GM19372 (cell line): ENCODE results near the gene EIF4EBP2.

ENCODE experiments used
- ATAC-seq: cut with Tn5 transposase; IDR thresholded peaks from one replicate; pipeline ENCODE4 v1.9.1; 2021; ENCODE audit warnings: mild to moderate bottlenecking, low read depth, moderate library complexity; ENCODE audit not compliant: unreplicated experiment

The EIF4EBP2 gene

DNA sequence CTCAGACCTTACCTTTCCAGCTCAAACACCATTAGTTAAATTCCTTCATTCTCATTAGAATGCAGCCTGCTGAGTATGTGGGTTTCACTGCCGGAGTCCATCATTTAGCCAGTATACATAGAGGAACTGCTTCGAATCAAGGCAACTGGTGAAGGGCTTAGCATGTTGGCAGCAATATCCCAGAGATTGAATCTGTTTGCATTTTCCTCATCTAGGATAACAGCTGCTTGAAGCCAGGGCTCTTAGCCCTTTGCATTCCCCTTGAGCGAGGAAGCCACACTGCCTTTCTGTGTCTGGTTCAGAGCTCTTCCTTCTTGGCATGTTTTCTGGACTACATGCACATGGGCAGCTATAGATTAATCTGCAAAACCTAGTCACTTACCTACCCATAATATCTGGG is 22.9 kb downstream of the EIF4EBP2 start:
- ATAC-seq, result no peak

DNA sequence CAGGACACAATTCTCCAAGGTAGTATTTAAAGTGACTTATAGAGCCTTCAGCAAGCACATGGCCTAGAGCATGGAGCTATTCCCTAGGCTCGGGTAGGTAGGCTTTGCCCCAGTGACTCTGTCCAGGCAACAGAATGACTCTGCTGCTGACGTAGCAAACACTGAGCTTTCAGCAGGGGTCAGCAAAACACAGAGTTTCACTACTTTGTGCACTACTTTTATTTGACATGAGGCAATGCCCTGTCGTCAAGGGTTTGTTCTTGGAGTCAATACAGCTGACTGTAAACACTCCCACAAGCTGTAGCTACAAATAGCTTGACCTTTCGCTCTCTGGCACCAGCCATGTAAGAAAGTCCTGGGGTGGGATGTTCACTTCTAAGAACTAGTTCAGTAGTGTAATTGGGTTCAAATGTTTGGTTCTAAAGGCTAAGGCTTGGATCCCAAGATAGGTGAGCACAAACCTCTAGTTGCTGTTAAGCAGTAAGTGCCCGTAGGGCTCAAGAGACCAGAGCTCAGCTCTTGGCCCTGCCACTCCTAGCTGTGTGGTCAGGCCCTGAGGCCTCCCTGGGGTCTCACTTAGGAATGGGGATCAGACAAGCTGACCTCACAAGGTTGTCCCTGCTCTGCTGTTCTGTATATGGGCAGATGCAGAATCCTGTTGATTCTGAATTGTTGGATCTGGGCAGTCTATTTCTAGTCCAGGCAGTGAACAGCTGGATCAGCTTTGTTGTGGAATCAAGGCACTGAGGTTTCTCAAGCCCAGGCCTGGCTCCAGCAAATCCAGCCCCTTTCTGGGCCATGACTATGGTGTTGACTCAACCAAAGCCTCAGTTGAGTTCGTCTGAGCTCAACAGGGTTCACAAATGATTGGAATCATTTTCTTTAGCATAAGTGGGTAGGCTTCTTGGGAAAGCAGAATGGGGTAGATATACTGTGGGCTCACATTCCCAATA is 26.8 kb downstream of the EIF4EBP2 start:
- no peak for ATAC-seq

DNA sequence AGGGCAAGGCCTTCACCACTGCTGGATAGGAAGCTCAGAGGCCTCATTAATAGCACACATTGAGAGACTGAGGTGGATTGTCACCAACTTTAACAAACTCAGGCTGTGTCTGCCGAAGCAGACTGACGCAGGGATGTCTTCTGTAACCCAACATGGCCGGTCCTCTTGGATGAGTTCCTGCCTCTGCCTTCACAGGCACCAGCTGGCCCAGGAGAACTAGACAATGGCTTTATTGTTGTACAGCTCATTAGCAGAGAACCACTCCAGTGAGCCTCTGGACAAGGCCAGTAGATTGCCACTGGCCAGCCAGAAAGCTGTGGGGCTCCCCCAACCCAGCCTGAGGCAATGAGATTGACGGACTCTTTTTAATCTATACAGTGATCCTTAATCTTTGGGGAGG is 28.2 kb downstream of the EIF4EBP2 start:
- ATAC-seq, result no peak

DNA sequence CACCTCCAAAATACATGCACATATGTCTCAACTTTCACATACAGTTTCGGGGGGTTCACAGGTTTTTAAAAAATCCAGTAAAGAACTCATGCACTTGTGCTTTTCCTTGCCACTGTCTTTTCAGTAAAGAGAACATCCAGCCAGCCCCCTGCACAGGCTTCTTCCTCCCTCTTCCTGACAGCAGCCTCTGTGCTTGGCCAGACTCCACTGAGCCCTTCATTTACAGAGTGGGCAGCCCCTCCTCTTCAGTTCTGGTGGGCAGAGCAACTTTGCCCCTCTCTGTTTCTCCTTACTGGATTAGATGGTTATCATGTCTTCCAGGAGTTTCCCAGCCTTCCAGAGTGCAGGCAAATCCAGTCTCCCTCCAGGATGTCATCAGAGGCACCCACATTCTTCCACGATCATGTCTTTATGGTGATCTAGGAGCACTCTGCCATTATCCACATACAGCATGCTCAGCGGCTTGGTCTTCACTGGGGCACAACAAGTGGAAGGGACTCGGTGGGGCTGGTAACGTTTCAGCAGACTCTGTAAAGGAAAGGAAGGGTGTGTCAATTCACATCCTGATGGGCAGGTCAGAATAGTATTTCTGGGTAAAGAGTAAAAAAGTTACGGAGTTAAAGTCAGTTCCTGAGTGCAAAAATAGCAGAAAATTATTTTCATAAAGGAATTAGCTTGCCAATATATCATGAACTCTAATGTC is 28.8 kb downstream of the EIF4EBP2 start:
- ATAC-seq, result no peak

DNA sequence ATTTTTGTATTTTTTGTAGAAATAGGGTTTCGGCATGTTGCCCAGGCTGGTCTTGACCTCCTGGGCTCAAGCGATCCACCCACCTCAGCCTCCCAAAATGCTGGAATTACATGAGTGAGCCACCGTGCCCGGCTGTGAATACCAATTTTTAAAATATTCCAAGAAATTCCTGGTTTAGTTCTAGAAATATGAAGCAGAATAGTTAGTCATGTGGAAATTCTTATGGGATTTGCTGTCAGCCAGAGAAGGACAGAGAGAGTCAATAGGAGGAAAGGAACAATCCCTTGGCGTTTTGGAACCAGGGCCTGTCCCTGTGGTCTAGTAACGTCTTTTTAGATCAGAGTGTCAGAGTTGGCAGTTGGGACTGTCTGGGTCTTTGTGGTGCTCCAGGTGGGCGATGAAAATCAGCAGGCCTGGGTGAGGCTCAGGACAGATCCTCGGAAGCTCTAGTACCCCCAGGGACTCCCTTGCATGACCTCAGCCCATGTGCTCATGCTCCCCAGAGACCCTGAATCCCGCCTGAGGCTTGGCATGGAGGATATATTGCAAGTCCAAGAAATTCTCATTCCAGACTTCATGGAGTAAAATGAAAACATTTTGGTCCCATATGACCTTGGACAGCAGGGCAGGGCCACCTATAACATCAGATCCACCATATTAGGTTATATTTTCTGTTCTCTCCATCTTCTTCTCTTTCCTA is 29.8 kb downstream of the EIF4EBP2 start:
- ATAC-seq, result no peak

DNA sequence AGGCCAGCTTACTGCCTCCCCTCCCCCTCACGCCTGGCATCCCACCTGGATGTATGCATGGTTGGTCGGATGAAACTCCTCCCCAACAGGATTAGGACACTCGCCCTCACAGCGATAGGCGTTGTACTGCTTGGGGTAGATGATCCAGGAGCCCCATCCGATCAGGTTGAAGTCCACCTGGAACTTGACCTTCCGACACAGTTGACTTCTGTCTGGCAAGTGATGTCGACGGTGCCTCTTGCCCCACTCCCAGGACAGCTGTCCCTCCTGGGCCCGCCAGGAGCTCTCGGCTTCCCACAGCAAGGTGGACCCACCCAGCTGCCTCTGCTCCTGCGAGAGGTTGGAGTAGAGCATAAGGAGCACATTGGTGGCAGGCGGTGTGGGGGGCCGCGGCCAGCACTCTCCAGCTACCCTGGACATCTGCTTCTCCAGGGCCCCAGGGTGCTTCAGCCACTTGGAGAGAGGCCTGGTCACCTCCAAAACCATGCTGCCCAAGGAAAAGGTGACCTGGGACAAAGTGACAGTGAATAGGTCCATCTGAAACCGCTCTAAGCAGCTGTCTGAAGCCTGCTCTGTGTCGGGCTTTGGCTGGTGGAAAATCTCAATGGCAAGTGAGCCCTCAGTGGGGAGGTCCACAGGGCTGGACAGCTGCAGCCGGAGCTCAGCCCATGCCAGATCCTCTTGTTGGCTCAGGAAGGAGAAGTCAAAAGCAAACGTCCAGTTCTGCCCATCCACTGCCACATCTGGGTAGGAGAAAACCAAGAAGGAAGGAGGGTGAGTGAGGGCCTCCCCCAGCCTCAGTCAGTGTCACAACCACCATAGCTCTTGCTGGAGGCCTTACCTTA is 31.5 kb downstream of the EIF4EBP2 start:
- ATAC-seq, result no peak

DNA sequence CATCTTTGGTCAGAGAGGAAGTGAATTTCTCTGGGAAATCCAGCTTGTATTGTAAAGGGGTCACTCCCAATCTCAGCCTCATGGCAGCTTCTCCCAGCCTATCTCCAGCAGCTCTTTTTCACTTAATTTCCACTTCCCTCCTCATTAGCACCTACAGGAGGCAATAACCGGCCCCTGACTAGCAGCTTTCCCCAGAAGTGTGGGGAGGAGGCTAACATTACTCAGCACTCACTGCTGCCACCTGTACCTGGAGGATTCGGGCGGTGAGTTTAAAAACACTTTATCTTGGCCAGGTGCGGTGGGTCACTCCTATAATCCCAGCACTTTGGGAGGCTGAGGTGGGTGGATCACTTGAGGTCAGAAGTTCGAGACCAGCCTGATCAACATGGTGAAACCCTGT is 33.8 kb downstream of the EIF4EBP2 start:
- ATAC-seq, result no peak

DNA sequence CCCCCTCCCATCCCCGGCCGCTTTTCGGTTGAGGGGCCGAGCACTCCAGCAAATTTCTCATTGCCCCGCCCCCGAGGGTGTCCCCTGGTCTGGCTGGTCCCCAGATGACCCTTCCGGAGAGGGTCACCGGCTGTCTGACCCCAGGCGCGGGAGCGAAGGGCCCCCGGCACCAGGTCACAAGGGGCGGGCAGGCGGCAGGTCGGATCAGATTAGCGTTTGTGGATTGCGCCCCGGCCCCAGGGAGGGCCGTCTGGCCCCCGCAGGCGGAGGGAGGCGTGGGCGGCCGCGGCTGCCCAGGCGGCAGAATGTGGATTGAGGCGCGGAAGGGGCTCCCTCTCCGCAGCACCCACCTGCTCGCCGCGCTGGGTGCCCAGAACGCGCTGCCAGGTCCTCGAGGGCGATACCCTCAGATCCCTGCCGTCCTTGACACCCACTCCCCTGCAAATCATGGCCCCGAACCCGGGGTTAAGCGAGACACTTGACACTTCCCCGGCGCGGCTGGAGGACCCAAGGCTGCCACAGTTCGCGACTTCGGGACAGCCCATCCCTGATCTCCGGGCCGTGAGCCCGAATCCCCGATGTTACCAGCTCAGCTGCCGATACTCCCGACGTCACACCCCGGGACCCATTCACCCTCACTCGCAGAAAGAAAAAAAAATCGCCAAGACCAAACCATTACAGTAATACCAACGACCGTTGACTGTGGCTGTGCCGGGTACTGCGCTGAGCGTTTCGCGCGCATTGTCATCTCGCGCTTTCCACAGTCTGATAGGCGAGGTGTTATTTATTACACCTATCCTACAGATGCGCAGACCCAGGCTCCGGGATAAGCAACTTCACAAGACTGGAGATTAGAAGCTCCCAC is 36.6 kb downstream of the EIF4EBP2 start:
- no peak for ATAC-seq

DNA sequence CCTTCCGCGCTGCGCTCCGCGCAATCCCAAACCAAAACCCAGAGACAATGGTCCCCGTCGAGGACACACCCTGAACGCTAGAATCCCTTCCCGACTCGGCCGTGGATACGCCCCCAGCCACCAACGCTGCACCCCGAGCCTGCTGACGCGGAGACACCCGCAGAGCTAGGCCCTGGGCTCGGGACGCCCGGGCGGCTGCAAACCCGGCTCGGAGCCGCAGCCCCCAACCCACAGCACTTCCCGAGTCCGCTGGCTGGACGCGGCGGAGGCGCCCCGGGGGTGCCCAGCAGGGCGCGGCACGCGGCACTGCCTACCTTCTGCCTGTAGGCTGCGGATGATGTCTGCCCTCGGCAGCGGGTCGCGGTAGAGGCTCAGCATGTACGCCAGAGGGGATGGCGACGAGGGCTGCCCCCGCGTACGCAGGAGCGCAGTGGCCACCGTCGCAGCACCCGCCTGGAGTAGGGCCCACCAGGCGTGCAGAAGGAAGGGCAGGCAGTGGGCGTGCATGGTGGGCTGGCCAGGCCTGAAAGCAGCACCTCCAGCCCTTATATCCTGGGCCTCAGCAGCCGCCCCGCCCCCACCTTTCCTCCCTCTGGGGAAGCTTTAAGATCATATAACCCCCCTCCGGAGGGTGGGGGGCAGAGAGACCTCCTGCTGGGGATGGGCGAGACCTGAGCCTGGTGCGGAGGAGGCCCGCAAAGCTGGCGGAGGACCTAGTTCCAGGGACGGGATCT is 37.4 kb downstream of the EIF4EBP2 start, which contains the start of gene NODAL:
Gene NODAL (minus strand): TSS at position 521 of the 734 bp plus-strand sequence. CDS start 14 bp downstream, at position 507.
- no peak for ATAC-seq

DNA sequence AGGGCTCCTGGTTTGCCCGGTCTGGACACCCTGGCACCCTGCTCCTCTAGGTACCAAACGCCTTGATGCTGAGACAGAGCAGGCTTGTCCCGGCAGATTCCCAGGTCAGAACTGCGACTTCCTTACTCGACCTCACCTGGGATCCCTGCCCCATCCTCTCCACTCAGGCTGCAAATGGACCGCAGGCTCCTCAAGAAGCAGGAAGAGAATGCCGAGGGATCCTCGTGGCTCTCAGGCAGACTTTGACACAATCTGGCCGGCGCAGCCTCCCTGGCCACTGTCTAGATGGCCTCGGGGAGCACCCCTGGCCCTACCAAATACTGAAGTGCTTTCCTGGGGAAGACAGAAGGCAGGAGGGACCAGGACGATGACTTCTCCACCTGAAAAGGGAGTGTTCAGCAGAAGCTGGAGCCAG is 38.0 kb downstream of the EIF4EBP2 start:
- ATAC-seq, result no peak

DNA sequence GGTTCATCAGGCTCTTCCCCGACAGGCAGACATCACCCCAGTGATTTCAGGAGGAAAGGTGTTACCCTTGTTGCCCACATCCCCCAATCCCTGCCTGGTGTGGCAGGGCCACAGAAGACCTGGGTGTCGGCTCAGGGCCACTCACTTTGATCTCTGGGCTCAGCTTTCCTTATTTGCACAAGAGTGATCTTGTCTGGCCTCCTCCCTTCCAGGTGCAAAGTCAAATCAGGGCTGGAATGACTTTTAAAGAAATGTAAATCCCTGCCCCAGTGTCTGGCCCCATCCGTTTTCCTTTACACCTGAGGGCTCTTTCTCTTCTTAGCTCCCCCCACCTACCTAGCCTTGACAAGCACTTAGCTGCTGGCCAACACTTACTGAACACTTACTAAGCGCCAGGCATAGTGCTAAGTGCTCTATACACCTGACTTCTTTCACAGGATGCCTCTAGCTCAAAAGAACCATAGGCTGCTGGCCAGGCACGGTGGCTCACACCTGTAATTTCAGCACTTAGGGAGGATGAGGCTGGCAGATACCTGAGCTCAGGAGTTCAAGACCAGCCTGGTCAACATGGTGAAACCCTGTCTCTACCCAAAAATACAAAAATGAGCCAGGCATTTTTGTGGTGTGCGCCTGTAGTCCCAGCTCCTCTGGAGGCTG is 38.5 kb downstream of the EIF4EBP2 start:
- no peak for ATAC-seq

DNA sequence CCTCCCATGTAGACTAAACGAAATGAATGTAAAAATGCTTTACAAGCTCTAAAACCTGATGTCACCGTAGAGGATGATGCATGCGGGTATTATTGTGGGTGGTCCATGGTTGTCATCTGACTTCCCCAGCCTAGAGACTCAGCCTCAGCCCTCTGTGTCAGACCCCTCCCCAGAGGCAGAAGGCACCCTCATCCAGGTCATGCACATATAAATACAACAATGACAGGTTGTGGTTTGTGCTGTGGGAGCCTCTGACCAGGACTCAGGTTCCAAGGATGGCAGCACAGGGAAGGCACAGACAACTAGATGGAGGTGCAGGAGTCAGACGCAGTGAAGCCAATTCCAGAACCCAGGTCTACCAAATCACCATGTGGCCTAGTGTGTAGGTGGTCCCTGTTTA is 40.8 kb downstream of the EIF4EBP2 start:
- no peak for ATAC-seq

DNA sequence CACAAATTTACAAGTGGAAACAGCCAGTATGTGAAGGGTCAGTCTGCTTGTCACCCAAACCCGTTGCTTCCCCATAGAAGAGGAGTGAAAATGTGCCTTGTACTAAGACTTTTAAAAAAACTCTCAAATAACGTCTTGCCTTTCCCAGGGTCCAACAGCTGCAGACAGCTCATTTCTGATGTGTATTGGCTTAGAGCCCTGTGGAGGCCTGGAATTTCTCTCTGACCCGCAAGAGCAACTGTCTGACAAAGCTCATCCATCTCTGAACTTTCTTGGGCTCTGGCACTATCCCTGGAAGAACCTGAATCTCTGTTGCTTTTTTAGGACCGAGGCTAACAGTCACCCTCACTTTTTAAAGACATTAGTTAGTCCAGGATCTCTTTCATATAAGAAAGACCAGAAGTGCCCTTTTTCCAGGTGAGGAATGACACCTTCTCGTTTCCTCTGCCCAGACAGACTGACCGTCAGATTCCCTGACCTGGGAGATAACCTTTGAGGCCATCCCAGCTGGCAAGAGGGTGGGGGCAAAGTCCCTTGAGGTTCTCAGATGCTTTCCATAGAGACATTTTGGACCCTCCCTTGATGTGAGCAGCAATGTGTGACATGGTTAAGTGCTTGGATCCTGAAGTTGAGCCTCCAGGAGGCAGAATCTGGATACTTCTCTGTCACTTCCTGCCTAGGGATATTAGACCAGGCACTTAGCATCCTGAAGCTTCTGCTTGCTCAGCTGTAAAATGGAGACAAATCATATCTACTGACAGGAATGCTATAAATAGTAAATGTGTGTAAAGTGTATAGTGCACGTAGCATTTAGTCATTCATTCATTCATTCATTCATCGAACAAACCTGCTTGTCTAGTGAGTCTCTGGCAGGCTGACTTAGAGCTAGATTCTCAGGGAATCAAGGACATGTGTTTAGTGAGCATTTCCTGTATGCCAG is 42.0 kb downstream of the EIF4EBP2 start:
- no peak for ATAC-seq

DNA sequence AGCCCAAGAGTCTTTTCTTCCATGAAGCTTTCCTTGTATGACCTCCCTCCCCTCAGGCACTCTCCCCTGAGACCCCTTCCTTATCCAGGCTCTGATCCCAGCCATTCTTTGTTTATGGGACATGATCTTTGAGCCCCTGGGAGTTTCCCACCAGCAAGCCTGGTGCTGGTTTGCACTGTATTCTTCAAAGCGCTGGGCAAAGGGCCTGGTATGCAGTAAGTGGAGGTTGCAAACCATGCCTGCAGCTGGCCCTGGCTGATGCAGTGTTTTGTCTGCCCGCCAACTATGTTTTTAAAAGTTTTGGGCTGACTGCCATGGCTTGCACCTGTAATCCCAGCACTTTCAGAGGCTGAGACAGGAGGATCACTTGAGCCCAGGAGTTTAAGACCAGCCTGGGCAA is 44.3 kb downstream of the EIF4EBP2 start:
- ATAC-seq, result no peak

DNA sequence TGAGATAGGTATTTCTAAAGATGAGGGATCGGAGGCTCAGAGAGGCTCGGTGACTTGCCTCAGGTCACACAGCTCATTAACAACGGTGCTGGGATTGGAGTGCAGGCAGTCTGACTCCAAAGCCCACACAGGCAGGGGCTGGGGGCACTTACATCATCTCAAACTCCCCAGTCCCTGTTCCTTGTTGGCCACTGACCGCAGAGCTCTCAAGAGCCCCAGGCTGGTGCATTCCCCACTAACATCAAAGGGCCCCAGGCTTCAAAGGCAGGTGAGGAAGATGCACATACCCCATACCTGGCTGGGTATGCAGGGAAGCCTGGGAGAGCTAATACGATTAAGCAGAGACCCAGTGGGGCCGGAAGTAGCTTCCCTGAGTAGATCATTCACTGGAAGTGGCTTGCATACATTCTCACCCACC is 51.3 kb downstream of the EIF4EBP2 start:
- no peak for ATAC-seq

DNA sequence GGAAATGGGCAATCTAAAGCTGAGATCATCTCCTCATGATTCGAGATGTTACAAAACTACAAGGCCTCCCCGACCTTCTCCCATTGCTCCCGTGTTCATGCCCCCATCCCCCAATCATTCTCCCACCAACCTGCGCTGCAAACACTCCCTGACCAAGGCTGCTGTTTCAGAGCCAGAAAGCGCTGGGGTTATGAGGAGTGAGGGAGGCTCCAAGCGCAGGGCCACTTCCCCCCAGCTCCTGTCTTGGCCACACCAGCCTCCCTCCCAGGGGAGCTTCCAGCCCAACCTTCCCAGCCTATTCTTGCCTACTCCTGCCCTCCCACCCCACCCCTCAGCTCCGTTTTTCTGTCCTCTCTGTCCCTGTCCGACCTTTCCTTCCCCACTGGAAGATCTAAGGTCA is 52.2 kb downstream of the EIF4EBP2 start:
- ATAC-seq, result no peak

DNA sequence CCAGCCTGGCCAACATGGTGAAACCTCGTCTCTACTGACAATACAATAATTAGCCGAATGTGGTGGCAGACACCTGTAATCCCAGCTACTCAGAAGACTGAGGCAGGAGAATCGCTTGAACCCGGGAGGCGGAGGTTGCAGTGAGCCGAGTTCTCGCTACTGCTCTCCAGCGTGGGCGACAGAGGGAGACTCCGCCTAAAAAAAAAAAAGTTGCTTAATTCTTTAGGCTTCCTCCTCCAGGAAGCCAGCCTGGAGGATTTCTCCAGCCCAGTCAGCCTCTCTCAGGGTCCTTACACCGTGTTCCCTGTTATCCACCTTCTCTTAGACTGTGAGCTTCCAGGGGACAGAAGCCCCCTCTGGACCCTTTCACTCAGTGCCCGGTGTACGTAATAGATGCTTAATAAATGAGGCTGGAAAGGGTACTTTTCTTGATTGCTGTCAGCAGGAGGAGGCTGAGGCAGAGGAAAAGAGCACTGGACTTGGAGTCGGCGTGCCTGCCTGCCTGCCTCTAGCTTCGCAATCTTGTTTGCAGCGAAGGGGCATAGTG is 53.9 kb downstream of the EIF4EBP2 start:
- ATAC-seq, result no peak
